B cell (primary cell): ENCODE data around the gene CPPED1. TPM values are rescaled to one million over a fixed set of nuclear protein-coding genes. Genes with fewer than 3 reads are reported as not detected.

ENCODE experiments used
- ATAC-seq: fragments of 200-7000 bp; cut with Tn5 transposase; one replicate; pipeline ENCODE4 v1.10.0; 2021; ENCODE audit warnings: low read depth, mild to moderate bottlenecking, moderate number of reproducible peaks, moderate library complexity
- CTCF ChIA-PET: fragments of 350-600 bp; sonication (Branson Sonifier 250); formaldehyde crosslinking; loops from one replicate; lab custom pipeline; 2021; ENCODE audit warnings: antibody characterized with exemption, inconsistent platforms; lab: Charles Lee
- POLR2A ChIA-PET: fragments of 350-600 bp; sonication (Branson Sonifier 250); formaldehyde crosslinking; loops from one replicate; lab custom pipeline; 2021; ENCODE audit warnings: antibody characterized with exemption; lab: Charles Lee
- DNase-seq: peaks from one replicate; pipeline ENCODE4 v3.0.0; 2013
- H2AFZ ChIP-seq: 2 replicates; pipeline ENCODE4 v1.6.1; 2012; ENCODE audit warnings: mild to moderate bottlenecking, low read depth, low read length; ENCODE audit not compliant: insufficient read depth, poor library complexity, severe bottlenecking
- H3K27ac ChIP-seq, 2 donors: 1 replicate in 1 of 2; 2 replicates in 1 of 2; pipeline ENCODE4 v1.5.1; 2012 to 2013; ENCODE audit warnings: low read length in 2 of 2, mild to moderate bottlenecking in 2 of 2, moderate library complexity in 1 of 2
- H3K27me3 ChIP-seq, 4 experiments: fragments of 200-600 bp in 1 of 4; sonication (generic) in 1 of 4; replicated peaks in 1 of 4; 1 replicate in 2 of 4; 2 replicates in 2 of 4; pipeline versions ENCODE4 v1.6.1 to v1.7.0; 2013 to 2016; ENCODE audit warnings: low read length in 3 of 4, mild to moderate bottlenecking in 2 of 4, mixed read lengths in 1 of 4, moderate library complexity in 1 of 4; ENCODE audit not compliant: insufficient read depth in 4 of 4, control insufficient read depth in 3 of 4; ENCODE audit errors: control extremely low read depth in 1 of 4
- H3K36me3 ChIP-seq, 2 experiments: replicated peaks in 1 of 2; 1 replicate in 1 of 2; 2 replicates in 1 of 2; pipeline versions ENCODE4 v1.6.1 to v1.7.1; 2013; ENCODE audit warnings: low read length in 1 of 2; ENCODE audit not compliant: insufficient read depth in 2 of 2, control insufficient read depth in 1 of 2; ENCODE audit errors: control extremely low read depth in 1 of 2, extremely low read depth in 1 of 2
- H3K4me1 ChIP-seq, 2 donors: fragments of 200-600 bp in 1 of 2; sonication (generic) in 1 of 2; 1 replicate in 1 of 2; 2 replicates in 1 of 2; pipeline versions ENCODE4 v1.5.1 to v1.6.1; 2013 to 2017; ENCODE audit warnings: low read length in 2 of 2; ENCODE audit not compliant: control insufficient read depth in 2 of 2, insufficient read depth in 2 of 2
- H3K4me2 ChIP-seq: replicated peaks from 2 replicates; pipeline ENCODE3; 2012; ENCODE audit warnings: mild to moderate bottlenecking, low read depth, low read length; ENCODE audit not compliant: poor library complexity, severe bottlenecking
- H3K4me3 ChIP-seq, 5 experiments: fragments of 200-600 bp in 1 of 5; sonication (generic) in 1 of 5; 1 replicate in 3 of 5; 2 replicates in 2 of 5; pipeline versions ENCODE4 v1.5.1 to v1.7.0; 2011 to 2016; ENCODE audit warnings: low read length in 4 of 5, mild to moderate bottlenecking in 4 of 5, low read depth in 2 of 5, control low read depth in 1 of 5, moderate library complexity in 1 of 5; ENCODE audit not compliant: insufficient read depth in 1 of 5; ENCODE audit errors: control extremely low read depth in 1 of 5, extremely low read depth in 1 of 5
- H3K79me2 ChIP-seq: fragments of 200-600 bp; sonication (generic); one replicate; pipeline ENCODE4 v1.6.0; 2016; ENCODE audit warnings: low read length; ENCODE audit not compliant: control insufficient read depth, insufficient read depth
- H3K9ac ChIP-seq: fragments of 200-600 bp; sonication (generic); 2 replicates; pipeline ENCODE4 v1.6.1; 2017; ENCODE audit warnings: mild to moderate bottlenecking, low read length, moderate library complexity
- H3K9me3 ChIP-seq, 3 donors: one replicate each; pipeline versions ENCODE4 v1.6.1 to v1.7.1; 2013; ENCODE audit warnings: low read length in 2 of 3; ENCODE audit not compliant: control insufficient read depth in 2 of 3, insufficient read depth in 1 of 3; ENCODE audit errors: control extremely low read depth in 1 of 3
- H4K20me1 ChIP-seq: 2 replicates; pipeline ENCODE4 v1.6.0; 2012; ENCODE audit warnings: mild to moderate bottlenecking, low read length; ENCODE audit not compliant: insufficient read depth, control insufficient read depth, poor library complexity, severe bottlenecking
- H3K27ac Mint-ChIP-seq: one replicate; pipeline ENCODE4 v1.8.0; 2021; ENCODE audit warnings: mixed read lengths
- H3K27me3 Mint-ChIP-seq: one replicate; pipeline ENCODE4 v1.8.0; 2021; ENCODE audit warnings: mixed read lengths
- H3K4me1 Mint-ChIP-seq: one replicate; pipeline ENCODE4 v1.8.0; 2021; ENCODE audit warnings: mixed read lengths
- H3K4me3 Mint-ChIP-seq: one replicate; pipeline ENCODE4 v1.8.0; 2021; ENCODE audit warnings: mixed read lengths
- H3K9me3 Mint-ChIP-seq: one replicate; pipeline ENCODE4 v1.8.0; 2022; ENCODE audit warnings: mixed read lengths; ENCODE audit not compliant: insufficient read depth
- EZH2 ChIP-seq: IDR thresholded peaks from 2 replicates; pipeline ENCODE4 v1.6.1; 2012; ENCODE audit warnings: borderline replicate concordance, low read depth, mild to moderate bottlenecking, moderate library complexity, low read length; ENCODE audit not compliant: insufficient read depth, poor library complexity, severe bottlenecking
- WGBS: methylation state at CpG from one replicate; pipeline ENCODE4 v1.1.5; 2013; ENCODE audit warnings: missing lambda C conversion rate; ENCODE audit not compliant: insufficient coverage; 5-methylcytosine and 5-hydroxymethylcytosine counted together
- intact Hi-C: fragments of 100-400 bp; cut with micrococcal nuclease; formaldehyde crosslinking; loops from one replicate; pipeline ENCODE4 v1.10.0; 2022
- polyA plus RNA-seq: library from polyadenylated mRNA; depleted of rRNA; stranded (reverse); fragments of >200 nt; gene quantifications from 2 replicates; pipeline ENCODE4 v1.2.3, GENCODE V29; 2012
- total RNA-seq, 2 donors: library from RNA; stranded (reverse); fragments of 120-200 nt in 1 of 2; gene quantifications; 1 replicate in 1 of 2; 2 replicates in 1 of 2; pipeline versions ENCODE4 v1.2.3 to v1.2.4, GENCODE V29; 2013 to 2022
- TF ChIP-seq, protein P1 (sequence below): fragments of 200-600 bp; IDR thresholded peaks from one replicate; pipeline ENCODE4 v1.8.0; 2022; ENCODE audit warnings: antibody characterized with exemption, mild to moderate bottlenecking

CPPED1 gene
- total and polyA plus RNA-seq, 2 donors (not counting 1 experiment from before 2014, with no cell fraction given) = 5.9 to 11.3 TPM

- H3K9ac ChIP-seq = no peak overlapping the region
- no peaks in the 10 kb centered on the region for H4K20me1 ChIP-seq
- ATAC-seq (no peak), DNase-seq (no peak)
- Mint-ChIP-seq H3K4me3 (no peak overlapping the region), H3K4me1 (no peaks in the 10 kb centered on the region), H3K9me3 (no peaks in the 10 kb centered on the region), H3K27ac (no peak overlapping the region), H3K27me3 (no peaks in the 10 kb centered on the region)
- H3K79me2 ChIP-seq = no peaks in the 10 kb centered on the region
- no peak overlapping the region for H3K4me2 ChIP-seq
- no peak overlapping the region for H2AFZ ChIP-seq
- POLR2A ChIA-PET = no interaction called here
- H3K4me1 ChIP-seq = no peaks in the 10 kb centered on the region
- WGBS = 97% methylated on average over 3 of the region's 3 CpGs
- H3K9me3 ChIP-seq = no peaks in the 10 kb centered on the region
- no peak overlapping the region for H3K4me3 ChIP-seq
- no peak overlapping the region for H3K27ac ChIP-seq
- intact Hi-C loops = no loop called here
- no peak for TF ChIP-seq EZH2
- TF ChIP-seq, protein P1, sequence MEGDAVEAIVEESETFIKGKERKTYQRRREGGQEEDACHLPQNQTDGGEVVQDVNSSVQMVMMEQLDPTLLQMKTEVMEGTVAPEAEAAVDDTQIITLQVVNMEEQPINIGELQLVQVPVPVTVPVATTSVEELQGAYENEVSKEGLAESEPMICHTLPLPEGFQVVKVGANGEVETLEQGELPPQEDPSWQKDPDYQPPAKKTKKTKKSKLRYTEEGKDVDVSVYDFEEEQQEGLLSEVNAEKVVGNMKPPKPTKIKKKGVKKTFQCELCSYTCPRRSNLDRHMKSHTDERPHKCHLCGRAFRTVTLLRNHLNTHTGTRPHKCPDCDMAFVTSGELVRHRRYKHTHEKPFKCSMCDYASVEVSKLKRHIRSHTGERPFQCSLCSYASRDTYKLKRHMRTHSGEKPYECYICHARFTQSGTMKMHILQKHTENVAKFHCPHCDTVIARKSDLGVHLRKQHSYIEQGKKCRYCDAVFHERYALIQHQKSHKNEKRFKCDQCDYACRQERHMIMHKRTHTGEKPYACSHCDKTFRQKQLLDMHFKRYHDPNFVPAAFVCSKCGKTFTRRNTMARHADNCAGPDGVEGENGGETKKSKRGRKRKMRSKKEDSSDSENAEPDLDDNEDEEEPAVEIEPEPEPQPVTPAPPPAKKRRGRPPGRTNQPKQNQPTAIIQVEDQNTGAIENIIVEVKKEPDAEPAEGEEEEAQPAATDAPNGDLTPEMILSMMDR = no peak
- no peaks in the 10 kb centered on the region for H3K27me3 ChIP-seq
- peaks cover 0 to 5% of the 10 kb centered on the region in 2 experiments for H3K36me3 ChIP-seq
- CTCF ChIA-PET = no interaction called here
Measured at GRCh38 chr16:12700161-12700560, 103.5 kb downstream of the CPPED1 start.

- H3K4me2 ChIP-seq = no peak overlapping the region
- H3K4me3 ChIP-seq = no peak overlapping the region
- H3K27me3 ChIP-seq = no peaks in the 10 kb centered on the region
- no peak overlapping the region for H3K27ac Mint-ChIP-seq
- H3K4me1 Mint-ChIP-seq = no peaks in the 10 kb centered on the region
- H3K4me1 ChIP-seq = no peaks in the 10 kb centered on the region
- no peak overlapping the region for H3K27ac ChIP-seq
- H4K20me1 ChIP-seq = no peaks in the 10 kb centered on the region
- no peak for DNase-seq
- TF ChIP-seq EZH2 = no peak
- H3K36me3 ChIP-seq = peaks cover 0 to 2% of the 10 kb centered on the region in 2 experiments
- no peaks in the 10 kb centered on the region for H3K79me2 ChIP-seq
- no peaks in the 10 kb centered on the region for H3K9me3 Mint-ChIP-seq
- H3K4me3 Mint-ChIP-seq = no peak overlapping the region
- 58% methylated on average over 3 of the region's 7 CpGs for WGBS
- no peak for ATAC-seq
- no peaks in the 10 kb centered on the region for H3K27me3 Mint-ChIP-seq
- H3K9ac ChIP-seq = no peak overlapping the region
- intact Hi-C loops = no loop called here
- H2AFZ ChIP-seq = no peak overlapping the region
- ChIA-PET CTCF (no interaction called here), POLR2A (no interaction called here)
- no peaks in the 10 kb centered on the region for H3K9me3 ChIP-seq
Measured at GRCh38 chr16:12699161-12699560, 104.5 kb downstream of the CPPED1 start.
